CD4-positive, alpha-beta T cell treated with Interleukin-12 subunit alpha and Interleukin-12 subunit beta, for 1 hour (primary cell): ENCODE data around the gene OPN4.

Experiments
- DNase-seq: peaks from one replicate; pipeline ENCODE4 v3.0.0-alpha.2; 2020

Gene OPN4

DNA sequence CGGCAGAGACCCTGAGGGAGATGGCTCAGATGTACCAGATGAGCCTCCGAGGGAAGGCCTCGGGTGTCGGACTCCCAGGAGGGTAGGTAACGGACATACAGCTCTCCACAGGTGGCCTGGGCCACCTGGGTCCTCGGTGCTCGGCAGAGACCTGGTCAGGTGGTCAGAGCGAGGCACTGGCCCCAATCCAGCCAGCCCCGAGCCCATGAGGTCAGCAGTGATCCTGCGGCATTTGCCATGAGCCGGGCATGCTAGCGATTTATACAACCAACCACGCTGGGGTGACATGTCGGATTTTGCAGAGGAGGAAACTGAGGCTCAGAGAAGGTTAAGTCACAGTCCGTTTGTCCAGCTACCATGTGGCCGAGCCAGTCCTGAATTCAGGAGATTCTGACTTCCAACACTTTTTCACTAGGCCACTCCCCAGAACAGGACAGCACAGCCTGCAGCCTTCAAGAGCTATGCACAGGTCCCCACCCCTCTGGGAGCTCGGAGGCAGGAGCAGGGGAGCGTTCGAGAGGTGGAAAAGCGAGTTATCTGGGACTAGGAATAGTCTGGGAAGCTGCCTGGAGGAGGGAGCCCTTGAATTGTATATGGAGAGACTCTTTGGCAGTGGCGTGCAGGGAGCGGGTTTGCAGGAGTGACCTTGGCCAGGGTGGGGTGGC, 27.5 kb downstream of the OPN4 start:
- DNase-seq: no peak

DNA sequence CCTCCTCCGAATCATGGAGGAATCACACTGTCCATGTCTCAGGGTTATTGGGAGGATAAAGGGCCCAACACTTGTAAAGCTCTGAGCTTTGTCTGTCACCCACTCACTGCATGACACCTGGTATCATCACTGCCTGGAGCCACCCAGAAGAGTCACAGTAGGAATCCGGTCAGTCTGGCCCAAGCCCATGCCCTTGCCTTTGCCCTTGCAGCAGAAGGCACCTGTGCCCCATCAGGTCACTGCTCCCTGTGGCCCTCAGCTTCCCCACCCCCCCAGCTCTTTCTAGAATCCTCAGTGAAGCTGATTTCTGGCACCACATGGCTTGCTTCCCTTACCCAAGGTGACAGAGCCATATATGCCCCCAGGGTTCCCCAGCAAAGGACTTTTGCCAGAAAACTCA, 28.3 kb downstream of the OPN4 start:
- DNase-seq: no peak

DNA sequence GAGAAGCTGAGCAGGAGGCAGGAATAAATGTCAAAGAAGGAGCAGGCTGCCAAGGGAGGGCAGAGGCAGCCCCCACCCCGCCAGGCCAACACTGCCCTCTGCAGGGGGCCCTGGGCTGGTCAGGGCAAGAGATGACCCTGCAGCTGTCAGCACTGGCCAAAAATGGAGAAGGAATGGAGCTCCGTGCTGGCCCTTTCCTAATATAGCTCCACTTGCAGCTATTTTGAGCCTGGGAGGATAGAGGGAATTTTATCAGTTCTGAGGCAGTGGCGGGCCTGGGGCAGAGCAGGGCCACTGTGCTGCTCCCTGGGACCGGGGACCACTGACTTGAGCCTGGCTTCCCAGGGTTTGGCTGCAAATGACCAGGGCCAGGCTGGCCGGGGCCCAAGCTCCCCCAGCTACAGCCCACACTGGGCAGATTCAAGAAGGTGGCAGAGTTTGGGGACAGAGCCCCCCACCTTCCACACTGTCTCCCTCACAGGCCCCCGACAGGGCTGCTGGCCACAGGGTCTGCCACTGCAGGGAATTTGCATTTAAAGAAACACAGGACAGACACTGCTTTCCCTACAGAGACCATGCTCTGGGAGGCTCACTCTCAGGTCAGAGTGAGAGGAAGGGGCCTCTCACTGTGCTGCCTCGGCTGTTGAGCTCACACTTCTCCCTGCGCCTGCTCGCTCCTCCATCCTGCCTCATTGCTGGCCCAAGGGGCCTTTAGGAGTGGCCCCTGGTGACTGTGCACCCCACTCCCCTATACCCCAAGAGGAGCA, 30.2 kb downstream of the OPN4 start:
- DNase-seq: no peak

GRCh38 chr10:86685416-86685815, 31.1 kb downstream of the OPN4 start:
- DNase-seq: no peak

GRCh38 chr10:86685893-86686632, 31.7 kb downstream of the OPN4 start:
- no peak for DNase-seq

GRCh38 chr10:86686972-86687371, 32.6 kb downstream of the OPN4 start:
- DNase-seq: no peak

DNA sequence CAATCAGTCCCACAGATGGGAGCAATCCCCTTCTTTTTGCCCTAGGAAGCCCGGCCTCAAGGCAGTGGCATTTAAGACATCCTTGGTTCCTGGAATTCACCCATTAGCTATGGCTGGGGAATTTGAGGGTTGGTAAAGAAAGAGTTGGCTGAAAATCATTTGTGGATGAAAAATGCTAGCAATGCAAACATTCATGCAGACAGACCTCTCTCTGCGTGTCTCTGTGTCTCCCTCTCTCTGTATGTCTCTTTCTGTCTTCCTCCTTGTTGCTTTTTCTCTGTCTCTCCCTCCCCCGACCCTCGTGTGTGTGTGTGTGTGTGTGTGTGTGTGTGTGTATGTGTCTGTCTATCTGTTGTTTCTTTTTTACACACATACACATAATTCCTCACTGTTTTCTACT, 33.4 kb downstream of the OPN4 start:
- DNase-seq: no peak

DNA sequence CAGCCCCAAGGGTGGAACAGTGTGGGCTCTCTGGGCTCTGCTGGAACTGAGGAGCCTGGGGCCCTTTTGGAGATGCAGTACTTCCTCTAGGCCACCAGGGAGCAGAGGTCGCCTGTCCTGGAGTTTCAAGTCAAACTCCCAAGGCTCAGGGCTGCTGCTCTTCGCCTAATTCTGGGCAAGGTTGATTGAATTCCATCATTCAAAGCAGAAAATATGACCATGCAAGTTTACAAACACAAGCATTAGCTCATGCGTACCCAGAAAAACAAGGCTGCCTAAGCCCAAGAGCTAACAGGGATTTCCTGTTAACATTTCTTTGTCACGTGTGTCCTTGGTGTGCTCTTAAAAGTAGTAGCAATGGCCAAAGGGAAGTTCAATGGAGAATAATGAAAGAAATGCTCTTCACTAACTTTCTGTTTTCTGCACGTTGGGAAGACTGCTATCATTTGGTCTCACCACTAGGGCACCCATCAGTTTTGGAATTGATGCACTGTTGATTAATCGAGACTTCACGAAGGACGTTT, 34.1 kb downstream of the OPN4 start:
- DNase-seq: peak; percentile 64

- no peak for DNase-seq
Observed at GRCh38 chr10:86689146-86689545, 34.8 kb downstream of the OPN4 start.

DNA sequence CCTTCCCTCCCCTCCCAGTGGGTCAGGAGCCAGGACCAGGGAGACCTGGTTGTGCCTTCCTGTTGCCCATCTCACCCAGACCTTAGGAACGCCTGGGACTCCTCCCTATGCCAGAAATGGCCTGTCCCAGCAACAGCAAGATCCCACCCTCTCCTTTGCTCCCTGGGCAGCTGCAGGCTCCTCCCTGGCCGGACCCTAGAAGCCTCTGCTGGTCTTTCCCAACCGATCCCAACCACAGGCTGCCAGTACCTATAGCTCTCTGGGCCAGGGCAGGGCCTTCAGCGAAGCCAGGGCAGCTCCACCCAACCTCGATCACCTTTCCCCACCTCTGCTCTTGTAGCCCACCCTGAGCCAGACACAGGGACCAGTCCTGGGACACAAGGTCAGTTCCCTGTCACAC, 35.9 kb downstream of the OPN4 start:
- DNase-seq: no peak

GRCh38 chr10:86690657-86691084, 36.3 kb downstream of the OPN4 start:
- DNase-seq: no peak

DNA sequence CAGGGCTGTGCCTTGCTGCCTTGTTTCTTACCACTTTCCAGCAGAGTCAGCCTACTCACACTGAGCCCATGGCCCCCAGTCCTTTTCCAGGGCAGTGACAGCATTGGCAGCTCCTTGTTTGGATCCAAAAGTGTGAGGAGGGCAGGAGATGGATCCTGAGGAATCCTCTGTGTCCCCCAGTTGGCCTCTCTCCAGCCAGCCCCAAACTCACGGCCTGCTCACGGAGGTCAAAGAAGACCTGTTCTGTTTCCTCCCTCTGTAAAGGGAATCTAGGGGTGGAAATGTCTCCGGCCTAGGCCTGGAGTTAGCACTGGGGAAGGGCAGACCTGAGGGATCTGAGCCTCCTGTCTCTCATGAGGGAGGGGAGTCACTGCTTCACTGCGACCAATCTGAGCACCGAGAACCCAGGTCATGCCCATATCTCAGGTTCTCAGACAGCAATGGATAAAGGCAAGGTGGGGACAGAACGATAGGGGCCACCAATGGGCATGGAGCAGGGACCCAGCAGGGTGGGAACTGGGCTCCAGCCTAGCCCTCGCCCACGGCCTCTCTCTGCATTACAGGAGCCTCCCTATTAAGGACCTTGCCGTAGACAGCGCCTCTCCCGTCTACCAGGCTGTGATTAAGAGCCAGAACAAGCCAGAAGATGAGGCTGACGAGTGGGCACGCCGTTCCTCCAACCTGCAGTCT, 37.1 kb downstream of the OPN4 start:
- no peak for DNase-seq

- no peak for DNase-seq
Observed at GRCh38 chr10:86692023-86692514, 37.7 kb downstream of the OPN4 start.

DNA sequence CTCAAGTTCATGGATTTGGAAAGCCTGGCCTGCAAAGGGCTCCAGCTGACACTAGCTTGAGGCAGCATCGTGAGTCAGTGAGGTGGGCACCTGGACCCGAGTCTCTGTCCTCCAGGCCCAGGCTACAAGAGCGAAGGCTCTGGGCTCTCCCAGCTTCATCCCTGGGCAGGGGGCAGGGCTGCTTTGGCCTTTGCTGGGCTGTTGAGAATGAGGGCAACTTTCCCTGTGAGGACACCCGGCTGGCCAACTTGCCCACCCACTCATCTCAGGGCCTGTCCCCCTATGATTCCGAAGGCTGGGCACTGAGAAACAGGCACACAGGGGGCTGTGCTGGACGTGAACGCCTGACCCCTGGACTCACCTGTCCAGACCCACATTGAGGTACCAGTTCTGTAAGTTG, 38.3 kb downstream of the OPN4 start:
- no peak for DNase-seq

GRCh38 chr10:86693275-86693674, 38.9 kb downstream of the OPN4 start:
- no peak for DNase-seq

DNA sequence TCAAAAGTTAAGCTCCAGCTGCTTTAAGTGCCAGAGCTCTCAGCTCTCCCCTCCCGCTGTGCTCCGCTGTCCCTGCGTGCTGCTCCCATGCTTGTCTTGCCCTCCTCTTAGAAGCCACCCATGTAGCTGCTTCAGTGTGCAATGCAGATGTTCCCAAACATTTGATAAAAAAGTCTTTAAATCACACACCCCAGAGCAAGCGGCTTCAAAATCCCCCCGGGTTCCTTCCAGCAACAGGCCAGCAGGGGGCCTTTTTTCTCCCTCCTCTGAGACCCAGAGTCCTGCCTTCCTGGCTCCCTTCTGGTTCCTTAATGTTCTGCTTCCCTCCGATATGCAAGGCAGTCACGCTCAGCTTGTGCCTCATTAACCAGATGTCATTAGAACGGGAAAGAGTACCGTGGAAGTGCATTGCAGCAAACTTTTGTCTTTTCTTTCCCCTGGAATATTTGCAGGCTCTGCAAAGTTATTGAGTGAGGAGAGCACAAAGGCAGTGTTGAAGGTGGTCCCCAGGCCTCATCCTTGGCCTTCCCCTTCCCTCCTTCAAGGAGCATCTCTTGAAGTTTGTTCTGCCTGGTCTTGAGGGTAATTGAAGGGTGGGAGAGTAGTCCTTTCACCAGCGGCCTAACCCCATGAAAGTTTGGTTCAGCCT, 39.5 kb downstream of the OPN4 start:
- peak; percentile 41 for DNase-seq

- DNase-seq: no peak
Observed at GRCh38 chr10:86698207-86698940, 44.0 kb downstream of the OPN4 start.

GRCh38 chr10:86699125-86699524, 44.8 kb downstream of the OPN4 start:
- DNase-seq: no peak

DNA sequence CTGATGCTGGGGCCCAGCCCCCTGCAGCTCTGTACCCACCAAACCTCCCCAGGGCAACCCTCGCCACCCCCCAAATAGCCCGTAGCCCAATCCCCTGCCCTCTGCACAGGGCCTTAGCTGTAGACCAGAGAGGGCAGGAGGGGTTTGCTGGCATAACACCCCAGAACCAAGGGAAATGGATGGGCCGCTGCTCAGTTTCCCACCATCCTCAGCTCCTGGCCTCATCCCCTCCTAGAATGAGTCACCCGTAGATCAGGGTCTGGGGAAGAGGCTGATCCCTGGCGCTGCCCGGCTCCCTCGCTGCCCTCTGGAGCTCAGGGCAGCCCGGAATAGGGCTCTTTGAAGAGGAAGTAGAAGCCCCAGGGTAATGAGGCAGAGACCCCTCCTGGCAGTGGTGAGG, 45.2 kb downstream of the OPN4 start:
- no peak for DNase-seq

- no peak for DNase-seq
Observed at GRCh38 chr10:86699991-86700840, 45.9 kb downstream of the OPN4 start.
